Small intestine (tissue), 7 donors: ENCODE results near the gene RNF227. TPM values are rescaled to one million over a fixed set of nuclear protein-coding genes. Genes with fewer than 3 reads are reported as not detected.

Source experiments
- DNase-seq, 2 donors: peaks; one replicate each; pipeline versions ENCODE4 v3.0.0 to v3.0.0-alpha.2; 2013
- FAIRE-seq: peaks from 2 replicates; lab custom pipeline; 2012; peaks lifted over from hg19 to GRCh38; lab: Jason Lieb, UNC
- H3K27ac ChIP-seq, 3 donors: one replicate each; pipeline ENCODE4 v1.5.1; 2013; ENCODE audit warnings: low read length in 2 of 3, mild to moderate bottlenecking in 2 of 3, control low read depth in 1 of 3, inconsistent platforms in 1 of 3, low read depth in 1 of 3, moderate library complexity in 1 of 3
- H3K27me3 ChIP-seq, 3 donors: one replicate each; pipeline ENCODE4 v1.6.1; 2013; ENCODE audit warnings: low read length in 3 of 3, inconsistent platforms in 1 of 3; ENCODE audit not compliant: control insufficient read depth in 3 of 3, insufficient read depth in 3 of 3
- H3K36me3 ChIP-seq, 3 donors: one replicate each; pipeline ENCODE4 v1.6.1; 2013; ENCODE audit warnings: low read length in 3 of 3, inconsistent platforms in 1 of 3, low read depth in 1 of 3, mild to moderate bottlenecking in 1 of 3, moderate library complexity in 1 of 3; ENCODE audit not compliant: control insufficient read depth in 3 of 3, insufficient read depth in 2 of 3
- H3K4me1 ChIP-seq, 3 donors: one replicate each; pipeline ENCODE4 v1.6.1; 2013; ENCODE audit warnings: low read length in 2 of 3, inconsistent platforms in 1 of 3, low read depth in 1 of 3, mild to moderate bottlenecking in 1 of 3, moderate library complexity in 1 of 3; ENCODE audit not compliant: control insufficient read depth in 3 of 3, insufficient read depth in 2 of 3
- H3K4me3 ChIP-seq, 3 donors: one replicate each; pipeline ENCODE4 v1.5.1; 2013; ENCODE audit warnings: low read length in 3 of 3, control low read depth in 1 of 3, inconsistent platforms in 1 of 3, low read depth in 1 of 3, mild to moderate bottlenecking in 1 of 3, moderate library complexity in 1 of 3
- H3K9me3 ChIP-seq, 2 donors: one replicate each; pipeline ENCODE4 v1.6.1; 2013; ENCODE audit warnings: low read depth in 1 of 2, low read length in 1 of 2; ENCODE audit not compliant: control insufficient read depth in 2 of 2, insufficient read depth in 1 of 2
- WGBS, 3 donors: extraction: QIAGEN DNeasy Blood & Tissue Kit; methylation state at CpG; one replicate each; pipeline ENCODE4 v1.1.7; 2013; 5-methylcytosine and 5-hydroxymethylcytosine counted together
- polyA plus RNA-seq, 4 donors: library from polyadenylated mRNA; stranded (reverse) in 3 of 4; unstranded in 1 of 4; fragments of 200-250 nt in 3 of 4; fragments of 120-200 nt in 1 of 4; gene quantifications; one replicate each; pipeline versions ENCODE4 v1.2.1 to v1.2.3, GENCODE V29; 2013
- donor health status: healthy with polysubstance abuse.
- donor health status: control.
- donor health status: control.
- donor health status: Bipolar disorder and iron deficiency.
- donor health status: healthy.

RNF227 gene
- polyA plus RNA-seq, 4 donors, result 1.9 to 3.0 (median 2.5) TPM

- Histone ChIP-seq H3K4me1 (no peaks in the 10 kb centered on the region), H3K36me3 (peaks cover 6 to 26% (median 8%) of the 10 kb centered on the region in 3 donors), H3K9me3 (no peaks in the 10 kb centered on the region), H3K4me3 (no peak overlapping the region), H3K27ac (no peak overlapping the region), H3K27me3 (no peaks in the 10 kb centered on the region)
- no peak for FAIRE-seq
- DNase-seq, result no peak
- 65 to 69% (median 66%) methylated on average over 5 of the region's 5 CpGs for WGBS, 3 donors
Measured at GRCh38 chr17:7951143-7951792, 35.2 kb upstream of the RNF227 start.

DNA sequence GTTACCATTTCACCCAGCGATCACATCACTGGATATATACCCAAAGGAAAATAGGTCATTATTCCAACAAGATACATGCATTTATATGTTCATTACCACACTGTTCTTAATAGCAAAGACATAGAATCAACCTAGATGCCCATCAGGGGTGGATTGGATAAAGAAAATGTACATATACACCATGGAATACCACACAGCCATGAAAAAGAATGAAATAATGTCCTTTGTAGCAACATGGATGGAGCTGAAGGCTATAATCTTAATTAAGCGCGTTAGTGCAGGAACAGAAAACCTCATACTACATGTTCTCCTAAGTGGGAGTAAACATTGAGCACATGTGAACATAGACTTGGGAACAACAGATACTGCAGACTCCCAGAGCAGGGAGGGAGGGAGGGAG is 34.5 kb upstream of the RNF227 start:
- no peak for FAIRE-seq
- no peaks in the 10 kb centered on the region for H3K9me3 ChIP-seq
- no peak for DNase-seq
- H3K4me3 ChIP-seq, result no peak overlapping the region
- 74 to 98% (median 83%) methylated on average over 3 of the region's 3 CpGs for WGBS, 3 donors
- H3K36me3 ChIP-seq, result peaks cover 10 to 33% (median 11%) of the 10 kb centered on the region in 3 donors
- no peaks in the 10 kb centered on the region for H3K27me3 ChIP-seq
- no peaks in the 10 kb centered on the region for H3K4me1 ChIP-seq
- no peak overlapping the region for H3K27ac ChIP-seq

GRCh38 chr17:7947651-7948050 is 31.6 kb upstream of the RNF227 start:
- no peaks in the 10 kb centered on the region for H3K4me1 ChIP-seq
- peaks cover 11 to 55% (median 20%) of the 10 kb centered on the region in 3 donors for H3K36me3 ChIP-seq
- DNase-seq (no peak), FAIRE-seq (no peak)
- no peak overlapping the region for H3K27ac ChIP-seq
- WGBS, 3 donors, result 84 to 92% (median 88%) methylated on average over 5 of the region's 5 CpGs
- no peaks in the 10 kb centered on the region for H3K9me3 ChIP-seq
- H3K4me3 ChIP-seq, result no peak overlapping the region
- no peaks in the 10 kb centered on the region for H3K27me3 ChIP-seq

DNA sequence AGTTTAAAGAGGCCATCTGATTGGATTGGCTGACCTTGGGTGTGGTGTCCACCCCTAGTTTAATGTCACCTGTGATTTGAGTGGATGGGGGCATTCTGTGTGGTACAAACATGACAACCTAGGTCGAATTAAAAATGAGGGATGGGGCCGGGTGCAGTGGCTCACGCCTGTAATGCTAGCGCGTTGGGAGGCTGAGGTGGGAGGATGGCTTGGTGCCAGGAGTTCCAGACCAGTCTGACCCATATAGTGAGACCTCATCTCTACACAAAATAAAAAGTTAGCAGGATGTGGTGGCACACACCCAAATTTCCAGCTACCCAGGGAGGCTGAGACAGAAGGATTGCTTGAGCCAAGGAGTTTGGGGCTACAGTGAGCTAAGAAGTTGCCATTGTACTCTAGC is 30.4 kb upstream of the RNF227 start:
- no peaks in the 10 kb centered on the region for H3K4me1 ChIP-seq
- H3K36me3 ChIP-seq, result peaks cover 11 to 62% (median 20%) of the 10 kb centered on the region in 3 donors
- no peak overlapping the region for H3K27ac ChIP-seq
- no peak overlapping the region for H3K4me3 ChIP-seq
- WGBS, 3 donors, result 79 to 89% (median 85%) methylated on average over 5 of the region's 5 CpGs
- FAIRE-seq (no peak), DNase-seq (no peak)
- H3K9me3 ChIP-seq, result no peaks in the 10 kb centered on the region
- H3K27me3 ChIP-seq, result no peaks in the 10 kb centered on the region

DNA sequence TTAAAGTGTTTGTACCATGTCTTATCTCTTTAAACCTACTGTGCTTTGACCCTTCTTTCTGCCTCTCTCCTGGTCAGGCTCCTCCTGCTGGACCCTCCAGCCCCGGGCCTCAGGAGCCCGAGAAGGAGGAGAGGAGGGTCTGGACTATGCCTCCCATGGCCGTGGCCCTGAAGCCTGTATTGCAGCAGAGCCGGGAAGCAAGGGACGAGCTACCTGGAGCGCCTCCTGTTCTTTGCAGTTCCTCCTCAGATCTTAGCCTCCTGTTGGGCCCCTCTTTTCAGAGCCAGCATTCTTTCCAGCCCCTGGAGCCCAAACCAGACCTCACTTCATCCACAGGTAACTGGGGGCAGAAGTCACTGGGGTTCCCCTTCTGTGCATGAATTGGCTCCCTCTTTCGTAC is 29.6 kb upstream of the RNF227 start:
- Histone ChIP-seq H3K4me1 (no peaks in the 10 kb centered on the region), H3K4me3 (no peak overlapping the region), H3K36me3 (peaks cover 14 to 66% (median 20%) of the 10 kb centered on the region in 3 donors), H3K27ac (no peak overlapping the region), H3K9me3 (no peaks in the 10 kb centered on the region), H3K27me3 (no peaks in the 10 kb centered on the region)
- FAIRE-seq (no peak), DNase-seq (no peak)
- WGBS, 3 donors, result 92 to 94% (median 94%) methylated on average over 7 of the region's 7 CpGs

DNA sequence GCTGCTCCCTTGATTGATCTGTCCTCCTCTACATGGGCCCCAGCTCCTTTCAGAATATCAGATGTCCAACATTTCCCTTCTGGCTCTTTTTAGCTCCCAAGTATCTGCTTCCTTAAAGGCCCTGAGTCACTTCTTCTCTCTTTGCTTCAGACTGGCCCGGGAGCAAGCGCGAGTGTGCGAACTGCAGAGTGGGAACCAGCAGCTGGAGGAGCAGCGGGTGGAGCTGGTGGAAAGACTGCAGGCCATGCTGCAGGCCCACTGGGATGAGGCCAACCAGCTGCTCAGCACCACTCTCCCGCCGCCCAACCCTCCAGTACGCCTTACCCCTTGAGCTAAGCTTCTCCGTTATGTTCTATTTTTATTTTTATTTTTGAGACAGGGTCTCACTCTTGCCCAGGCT is 28.2 kb upstream of the RNF227 start:
- H3K4me1 ChIP-seq, result no peaks in the 10 kb centered on the region
- WGBS, 3 donors, result 92 to 99% (median 98%) methylated on average over 9 of the region's 9 CpGs
- FAIRE-seq (no peak), DNase-seq (no peak)
- H3K36me3 ChIP-seq, result peaks cover 18 to 74% (median 22%) of the 10 kb centered on the region in 3 donors
- H3K9me3 ChIP-seq, result no peaks in the 10 kb centered on the region
- no peaks in the 10 kb centered on the region for H3K27me3 ChIP-seq
- H3K4me3 ChIP-seq, result no peak overlapping the region
- no peak overlapping the region for H3K27ac ChIP-seq

DNA sequence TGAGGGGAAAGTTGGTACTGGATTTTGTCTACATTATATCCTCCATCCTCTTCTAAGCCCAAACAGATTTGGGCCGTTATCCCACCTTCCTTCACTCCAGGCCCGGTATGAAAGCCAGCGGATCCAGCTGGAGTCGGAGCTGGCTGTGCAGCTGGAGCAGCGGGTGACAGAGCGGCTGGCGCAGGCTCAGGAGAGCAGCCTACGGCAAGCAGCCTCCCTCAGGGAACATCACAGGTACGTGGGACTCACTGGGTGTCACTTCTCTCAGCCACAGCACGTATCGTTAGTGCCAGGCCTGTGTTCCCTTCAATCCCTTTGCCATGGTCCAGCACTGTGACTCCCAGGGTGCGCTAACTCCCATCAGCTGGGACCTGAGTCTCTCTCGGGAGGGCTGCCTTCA is 27.2 kb upstream of the RNF227 start:
- Histone ChIP-seq H3K27ac (no peak overlapping the region), H3K36me3 (peaks cover 16 to 71% (median 19%) of the 10 kb centered on the region in 3 donors), H3K27me3 (no peaks in the 10 kb centered on the region), H3K4me1 (no peaks in the 10 kb centered on the region), H3K4me3 (no peak overlapping the region), H3K9me3 (no peaks in the 10 kb centered on the region)
- WGBS, 3 donors, result 91 to 93% (median 92%) methylated on average over 13 of the region's 13 CpGs
- DNase-seq (no peak), FAIRE-seq (no peak)

GRCh38 chr17:7940743-7941142 is 24.7 kb upstream of the RNF227 start:
- 90 to 96% (median 90%) methylated on average over 6 of the region's 6 CpGs for WGBS, 3 donors
- H3K4me3 ChIP-seq, result no peak overlapping the region
- DNase-seq (no peak), FAIRE-seq (no peak)
- no peaks in the 10 kb centered on the region for H3K4me1 ChIP-seq
- no peaks in the 10 kb centered on the region for H3K27me3 ChIP-seq
- H3K9me3 ChIP-seq, result no peaks in the 10 kb centered on the region
- H3K36me3 ChIP-seq, result peaks cover 14 to 64% (median 15%) of the 10 kb centered on the region in 3 donors
- H3K27ac ChIP-seq, result no peak overlapping the region

DNA sequence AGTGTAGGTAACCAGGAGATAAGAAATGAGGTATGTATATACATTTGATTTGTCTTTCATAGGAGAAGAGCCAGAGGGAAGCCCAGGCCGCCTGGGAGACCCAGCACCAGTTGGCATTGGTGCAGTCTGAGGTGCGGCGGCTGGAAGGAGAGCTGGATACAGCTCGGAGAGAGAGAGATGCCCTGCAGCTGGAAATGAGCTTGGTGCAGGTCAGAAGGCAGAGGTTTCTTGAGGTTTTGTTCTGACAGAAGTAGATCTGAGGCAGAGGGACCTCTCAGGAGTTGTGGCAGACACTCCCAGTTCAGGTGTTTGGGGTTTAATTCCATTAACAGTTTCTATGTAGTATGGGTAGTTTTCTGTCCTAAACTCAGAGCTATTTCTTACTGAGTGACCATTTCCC is 23.9 kb upstream of the RNF227 start:
- no peaks in the 10 kb centered on the region for H3K4me1 ChIP-seq
- peaks cover 14 to 61% (median 14%) of the 10 kb centered on the region in 3 donors for H3K36me3 ChIP-seq
- H3K9me3 ChIP-seq, result no peaks in the 10 kb centered on the region
- DNase-seq, result no peak
- no peaks in the 10 kb centered on the region for H3K27me3 ChIP-seq
- no peak overlapping the region for H3K4me3 ChIP-seq
- 96 to 100% (median 96%) methylated on average over 4 of the region's 4 CpGs for WGBS, 3 donors
- H3K27ac ChIP-seq, result no peak overlapping the region
- FAIRE-seq, result no peak
